ENCODE data around the gene KCNMA1. TPM values are rescaled to one million over a fixed set of nuclear protein-coding genes. Genes with fewer than 3 reads are reported as not detected.

KCNMA1 gene
- total and polyA plus RNA-seq, 10 of the 15 experiments (the other 5 are each of a cell fraction or from before 2014, with no cell fraction given): 8.5 to 77.0 (median 21.3) TPM

- no peak overlapping the region for H3K4me2 ChIP-seq (ENCODE audit: control insufficient read depth, insufficient read depth)
- ChIA-PET POLR2A (interaction anchor here (0.5 kb wide), 1 partner anchor 77 kb away, joined by 4 read pairs; no protein-coding TSS in a partner anchor), SMC1A (ENCODE audit: uncharacterized antibody, unreplicated experiment) (no interaction called here), RAD21 (ENCODE audit: unreplicated experiment) (no interaction called here), CTCF (interaction anchor here (1.1 kb wide), 1 partner anchor 446 kb away, joined by 4 read pairs; no protein-coding TSS in a partner anchor)
- BruUV-seq (replicated peaks): no TSS peak
- intact Hi-C loops (cut with micrococcal nuclease; ENCODE audit: unreplicated experiment) (no loop called here), in situ Hi-C loops (cut with MboI) (no loop called here)
- H3K27me3 ChIP-seq (replicated peaks in 1 of 2; ENCODE audit: control insufficient read depth in 2 of 2, insufficient read depth in 2 of 2, low read length in 1 of 2): no peaks in the 10 kb centered on the region
- H3K4me3 ChIP-seq: no peak overlapping the region
- DNase-seq (ENCODE audit: low read depth, low spot score) (no peak), ATAC-seq (no peak), FAIRE-seq (no peak)
- H3K36me3 ChIP-seq (ENCODE audit: control insufficient read depth in 2 of 2, insufficient read depth in 2 of 2, low read length in 1 of 2): peaks cover 0 to 1% of the 10 kb centered on the region in 2 experiments; a peak in 2 of 4 replicates
- 78% methylated on average over 6 of the region's 6 CpGs for WGBS (ENCODE audit: insufficient coverage, insufficient replicate concordance, low lambda C conversion rate, missing lambda C conversion rate)
- H2AFZ ChIP-seq (ENCODE audit: control insufficient read depth, low read depth, low read length): no peak overlapping the region
- no peaks in the 10 kb centered on the region for H4K20me1 ChIP-seq (ENCODE audit: control insufficient read depth, insufficient read depth)
- no peak overlapping the region for H3K27ac ChIP-seq (ENCODE audit: control insufficient read depth, insufficient read depth)
- H3K9ac ChIP-seq (ENCODE audit: control insufficient read depth, insufficient read depth, low read length): no peak overlapping the region
- TF ChIP-seq CBX5 (IDR thresholded peaks at IDR 0.05; ENCODE audit: low read depth): no peak
- no peak for TF ChIP-seq SUZ12 (IDR thresholded peaks at IDR 0.05; ENCODE audit: unreplicated experiment)
- no peak for TF ChIP-seq KDM1A (IDR thresholded peaks at IDR 0.05; ENCODE audit: borderline replicate concordance)
- no peak for TF ChIP-seq BHLHE40 (IDR thresholded peaks at IDR 0.05; ENCODE audit: borderline replicate concordance in 1 of 2, low read depth in 2 of 2, low read length in 1 of 2)
- no peak for TF ChIP-seq PAX8 (IDR thresholded peaks at IDR 0.05)
- no peak for TF ChIP-seq IRF5 (IDR thresholded peaks at IDR 0.05; ENCODE audit: borderline replicate concordance)
- H3K9me3 ChIP-seq (replicated peaks; ENCODE audit: control insufficient read depth, insufficient read depth, low read length): no peaks in the 10 kb centered on the region
- no peaks in the 10 kb centered on the region for H3K79me2 ChIP-seq (ENCODE audit: control insufficient read depth, insufficient read depth, low read length)
- 0 out of 2 replicates have a peak, but pooled peaks cover 5% of the 10 kb centered on the region for H3K4me1 ChIP-seq (ENCODE audit: control insufficient read depth, insufficient read depth, low read length)
Measured at GRCh38 chr10:77620731-77621130, 16.9 kb downstream of the KCNMA1 start.
